Stimulated activated CD8-positive, alpha-beta memory T cell treated with anti-CD3 and anti-CD28 coated beads, Interleukin-12 subunit alpha, Interleukin-12 subunit beta, amount 100 ng/mL, for 4 hours (primary cell): Measurements from ENCODE around the gene NRF1.
"Not testable (repeated sequence)": the region's sequence is repeated elsewhere in the genome, so short reads cannot be mapped to it uniquely, and the experiment has no call there.

Source experiments
- DNase-seq: peaks from one replicate; pipeline ENCODE4 v3.0.0-alpha.2; 2020; ENCODE audit warnings: low read depth

The NRF1 gene

DNA sequence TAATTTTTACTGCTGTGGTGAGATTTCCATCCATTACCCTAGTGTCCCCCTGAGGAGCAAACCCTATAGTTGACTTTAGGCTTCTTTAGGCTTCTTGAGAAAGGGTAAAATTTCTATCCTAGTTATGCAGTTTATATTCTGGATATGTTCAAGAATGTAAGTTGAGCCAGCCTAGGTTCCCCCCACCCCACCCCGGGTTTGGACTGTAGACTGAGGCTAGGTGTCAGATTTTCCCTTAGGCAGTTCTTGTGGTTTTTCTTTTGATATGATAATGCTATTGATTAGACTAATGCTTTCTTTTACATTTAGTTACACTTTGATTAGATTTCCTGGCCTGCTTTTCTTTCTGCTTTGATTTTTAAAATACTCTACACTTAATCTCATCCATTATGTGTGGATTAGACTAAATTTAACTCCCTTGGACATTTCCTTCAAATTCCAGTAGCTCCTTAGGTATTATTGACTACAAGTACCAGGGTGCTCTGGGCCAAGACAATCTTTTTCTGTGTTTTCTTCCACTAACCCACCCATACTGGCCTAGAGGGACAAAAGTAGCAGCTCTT lies 37.7 kb downstream of the NRF1 start:
- DNase-seq = no peak

DNA sequence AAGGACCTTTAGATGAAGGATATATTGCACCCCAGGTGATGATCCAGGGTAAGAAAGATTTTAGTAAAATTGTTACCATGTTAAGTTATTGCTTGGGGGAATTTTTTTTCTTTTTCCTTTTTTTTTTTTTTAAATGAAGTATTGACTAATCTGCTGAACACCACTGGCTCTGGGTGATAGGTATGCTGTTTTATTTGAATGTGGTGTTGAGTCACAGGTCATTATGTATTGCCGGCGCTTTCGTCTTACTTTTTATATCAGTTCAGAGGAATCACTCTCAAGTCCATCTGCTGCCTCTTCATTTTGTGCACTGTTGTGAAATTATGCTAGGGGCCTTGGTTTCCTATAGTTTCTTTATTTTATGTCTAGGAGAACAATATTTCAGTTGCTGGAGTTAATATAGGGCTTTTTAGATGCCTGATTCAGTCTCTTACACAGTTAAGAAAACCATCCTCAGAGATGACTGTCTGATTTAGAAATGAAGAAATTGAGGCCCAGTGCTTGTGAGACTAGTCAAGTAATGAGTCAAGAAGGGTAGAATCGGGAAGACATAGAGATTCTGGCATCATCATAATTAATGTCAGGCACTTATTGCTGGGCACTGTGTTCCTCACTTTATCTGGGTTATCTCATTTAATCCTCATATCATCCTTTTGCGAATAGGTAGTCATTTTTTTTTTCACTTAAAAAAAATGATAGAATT lies 38.7 kb downstream of the NRF1 start:
- no peak for DNase-seq

DNA sequence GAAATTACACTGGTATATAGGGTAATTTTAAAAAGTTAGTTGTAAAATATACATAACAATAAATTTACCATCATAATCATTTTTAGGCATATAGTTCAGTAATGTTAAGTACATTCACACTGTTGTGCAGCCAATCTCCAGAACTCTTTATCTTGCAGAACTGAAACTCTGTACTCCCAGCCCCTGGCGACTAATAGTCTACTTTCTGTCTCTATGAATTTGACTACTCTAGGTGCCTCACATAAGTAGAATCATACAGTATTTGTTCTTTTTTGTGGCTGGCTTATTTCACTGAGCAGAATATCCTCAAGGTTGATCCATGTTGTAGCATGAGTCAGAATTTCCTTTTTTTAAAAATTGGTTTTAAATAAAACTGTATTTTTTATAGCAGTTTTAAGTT lies 41.4 kb downstream of the NRF1 start:
- DNase-seq = no peak

DNA sequence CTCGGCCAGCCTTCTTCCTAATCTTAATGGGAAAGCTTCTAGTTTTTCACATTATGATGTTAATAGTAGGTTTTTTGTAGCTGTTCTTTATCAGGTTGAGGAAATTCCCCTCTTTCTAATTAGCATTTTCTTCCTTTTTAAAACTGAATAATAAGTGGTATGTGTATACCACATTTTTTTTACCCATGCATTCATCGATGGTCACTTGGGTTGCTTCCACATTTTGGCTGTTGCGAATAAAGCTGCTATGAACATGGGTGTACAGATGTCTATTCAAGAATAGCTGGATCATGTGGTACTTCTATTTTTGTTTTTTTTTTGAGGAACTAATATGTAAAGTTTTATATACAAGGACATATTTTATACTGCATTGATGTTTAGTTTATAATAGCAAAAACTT lies 44.3 kb downstream of the NRF1 start:
- DNase-seq = no peak

DNA sequence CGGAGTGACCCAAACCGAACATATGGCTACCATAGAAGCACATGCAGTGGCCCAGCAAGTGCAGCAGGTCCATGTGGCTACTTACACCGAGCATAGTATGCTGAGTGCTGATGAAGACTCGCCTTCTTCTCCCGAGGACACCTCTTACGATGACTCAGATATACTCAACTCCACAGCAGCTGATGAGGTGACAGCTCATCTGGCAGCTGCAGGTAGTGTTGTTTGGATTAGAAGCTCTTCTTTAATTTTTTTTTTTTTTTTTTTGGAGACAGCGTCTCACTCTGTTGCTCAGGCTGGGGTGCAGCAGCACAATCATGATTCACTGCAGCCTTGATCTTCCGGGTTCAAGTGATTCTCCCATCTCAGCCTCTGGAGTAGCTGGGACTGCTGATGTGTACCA lies 45.8 kb downstream of the NRF1 start:
- no peak for DNase-seq

DNA sequence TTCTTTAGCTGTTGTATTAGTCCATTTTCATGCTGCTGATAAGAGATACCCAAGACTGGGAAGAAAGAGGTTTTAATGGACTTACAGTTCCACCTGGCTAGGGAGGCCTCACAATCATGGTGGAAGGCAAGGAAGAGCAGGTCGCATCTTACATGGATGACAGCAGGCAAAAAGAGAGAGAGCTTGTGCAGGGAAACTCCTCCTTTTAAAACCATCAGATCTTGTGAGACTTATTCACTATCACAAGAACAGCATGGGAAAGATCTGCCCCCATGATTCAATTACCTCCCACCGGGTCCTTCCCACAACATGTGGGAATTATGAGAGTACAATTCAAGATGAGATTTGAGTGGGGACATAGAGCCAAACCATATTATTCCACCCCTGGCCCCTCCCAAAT lies 48.4 kb downstream of the NRF1 start:
- DNase-seq = not testable (repeated sequence)

DNA sequence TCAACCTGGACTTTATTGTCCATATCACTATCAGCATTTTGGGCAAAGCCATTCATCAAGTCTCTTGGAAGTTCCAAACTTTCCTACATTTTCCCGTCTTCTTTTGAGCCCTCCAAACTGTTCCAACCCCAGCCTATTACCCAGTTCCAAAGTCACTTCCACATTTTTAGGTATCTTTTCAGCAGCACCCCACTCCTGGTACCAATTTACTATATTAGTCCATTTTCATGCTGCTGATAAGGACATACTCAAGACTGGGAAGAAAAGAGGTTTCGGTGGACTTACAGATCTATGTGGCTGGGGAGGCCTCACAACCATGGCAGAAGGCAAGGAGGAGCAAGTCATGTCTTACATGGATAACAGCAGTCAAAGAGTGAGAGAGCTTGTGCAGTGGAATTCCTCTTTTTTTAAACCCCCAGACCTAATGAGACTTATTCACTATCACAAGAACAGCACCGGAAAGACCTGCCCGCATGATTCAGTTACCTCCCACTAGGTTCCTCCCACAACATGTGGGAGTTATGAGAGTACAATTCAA lies 50.2 kb downstream of the NRF1 start:
- no peak for DNase-seq

DNA sequence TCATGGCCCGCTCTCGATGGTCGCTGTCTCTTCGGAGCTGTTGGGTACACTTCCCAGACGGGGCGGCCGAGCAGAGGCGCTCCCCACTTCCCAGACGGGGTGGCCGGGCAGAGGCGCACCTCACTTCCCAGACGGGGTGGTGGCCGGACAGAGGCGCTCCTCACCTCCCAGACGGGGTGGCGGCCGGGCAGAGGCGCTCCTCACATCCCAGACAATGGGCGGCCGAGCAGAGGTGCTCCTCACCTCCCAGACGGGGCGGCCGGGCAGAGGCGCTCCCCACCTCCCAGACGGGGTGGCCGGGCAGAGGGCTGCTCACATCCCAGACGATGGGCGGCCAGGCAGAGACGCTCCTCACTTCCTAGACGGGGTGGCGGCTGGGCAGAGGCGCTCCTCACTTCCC lies 51.7 kb downstream of the NRF1 start:
- DNase-seq = not testable (repeated sequence)

DNA sequence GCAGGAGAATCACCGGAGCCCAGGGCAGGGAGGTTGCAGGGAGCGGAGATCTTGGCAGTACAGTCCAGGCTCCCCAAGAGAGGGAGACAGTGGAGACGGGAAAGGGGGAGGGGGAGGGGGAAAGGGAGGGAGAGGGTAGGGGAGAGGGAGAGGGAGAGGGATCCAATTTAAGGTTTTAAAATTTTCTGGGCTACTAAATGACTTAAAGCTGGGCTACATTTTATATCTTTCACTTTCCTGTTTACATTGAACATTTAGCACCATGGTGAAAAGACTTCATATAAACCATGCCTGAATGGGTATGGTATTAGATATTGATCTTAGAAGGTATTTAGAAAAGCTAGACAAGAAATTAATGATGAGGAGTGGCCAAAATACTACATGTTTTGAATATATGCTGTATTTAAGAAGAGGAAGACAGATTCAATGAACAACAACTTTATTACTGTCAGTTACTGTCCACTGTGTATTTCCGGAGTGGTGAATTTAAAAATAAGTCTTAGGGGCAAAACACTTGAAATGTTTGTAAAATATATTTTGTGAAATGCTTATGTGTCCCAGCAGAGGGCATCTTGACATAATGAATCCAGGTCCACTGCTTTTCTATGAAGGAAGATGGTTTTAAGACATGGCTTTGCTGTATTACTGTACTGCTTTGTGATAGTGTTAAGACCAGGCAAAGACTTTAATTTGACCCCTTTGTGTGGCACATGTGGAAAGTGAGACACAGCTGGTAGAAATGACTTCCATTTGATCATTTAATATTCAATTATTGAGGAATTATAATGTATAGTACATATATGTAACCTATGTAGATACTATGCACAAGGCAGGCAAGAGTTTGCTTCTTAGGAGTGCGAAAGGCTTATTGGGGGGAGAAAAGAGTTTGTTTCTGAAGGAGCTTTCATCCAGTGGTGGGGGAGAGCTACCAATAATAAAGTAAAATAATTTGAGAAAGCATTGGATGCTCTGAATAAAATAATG lies 52.8 kb downstream of the NRF1 start:
- no peak for DNase-seq

DNA sequence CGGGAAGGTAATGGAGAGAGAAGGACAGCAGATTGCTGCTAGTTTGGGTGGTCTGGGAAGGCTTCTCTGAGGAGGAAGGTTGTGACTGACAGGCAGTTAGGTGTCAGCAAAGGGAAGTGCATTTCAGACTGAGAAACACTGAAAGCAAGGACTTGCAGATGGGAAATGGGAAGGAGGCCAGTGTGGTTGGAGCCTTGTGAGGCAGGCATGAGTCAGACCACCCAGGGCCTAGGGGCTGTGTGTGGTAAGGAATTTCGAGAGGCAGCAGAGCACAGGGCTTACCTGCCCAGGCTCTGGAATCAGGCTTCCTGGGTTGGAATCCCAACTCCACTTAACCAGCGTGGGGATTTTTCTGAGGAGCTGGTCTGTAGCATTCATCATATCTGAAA lies 53.5 kb downstream of the NRF1 start:
- no peak for DNase-seq

DNA sequence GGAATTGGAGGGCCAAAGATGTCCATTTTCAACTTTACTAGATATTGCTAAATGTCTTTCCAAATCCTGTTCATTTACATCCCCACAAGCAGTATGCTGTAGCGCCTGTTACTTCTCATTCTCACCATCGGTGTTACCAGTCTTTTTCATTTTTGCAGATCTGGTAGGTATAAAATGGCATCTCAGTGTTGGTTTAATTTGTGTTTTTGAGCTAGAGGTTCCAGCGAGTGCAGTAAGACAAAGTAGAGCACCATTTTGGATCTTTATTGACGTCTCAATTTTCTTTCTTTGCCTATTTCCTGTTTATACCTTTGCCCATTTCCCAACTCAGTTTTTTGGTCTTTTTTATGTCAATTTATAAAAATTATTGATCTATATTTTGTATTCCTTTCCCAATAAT lies 55.6 kb downstream of the NRF1 start:
- no peak for DNase-seq

DNA sequence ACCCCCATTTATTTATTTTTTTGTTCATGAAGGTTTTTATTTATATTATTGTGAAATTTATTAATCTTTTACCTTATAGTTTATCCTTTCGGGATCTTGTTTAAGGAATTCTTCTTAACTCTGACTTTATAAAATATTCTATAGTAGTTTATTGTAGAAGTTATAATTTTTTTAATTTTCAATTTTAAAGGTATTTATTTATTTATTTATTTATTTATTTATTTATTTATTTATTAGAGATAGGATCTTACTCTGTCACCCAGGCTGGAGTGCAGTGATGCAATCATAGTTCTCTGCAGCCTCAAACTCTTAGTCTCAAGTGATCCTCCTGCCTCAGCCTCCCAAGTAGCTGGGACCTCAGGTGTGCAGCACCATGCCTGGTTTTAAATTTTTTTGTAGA lies 56.0 kb downstream of the NRF1 start:
- DNase-seq = no peak

DNA sequence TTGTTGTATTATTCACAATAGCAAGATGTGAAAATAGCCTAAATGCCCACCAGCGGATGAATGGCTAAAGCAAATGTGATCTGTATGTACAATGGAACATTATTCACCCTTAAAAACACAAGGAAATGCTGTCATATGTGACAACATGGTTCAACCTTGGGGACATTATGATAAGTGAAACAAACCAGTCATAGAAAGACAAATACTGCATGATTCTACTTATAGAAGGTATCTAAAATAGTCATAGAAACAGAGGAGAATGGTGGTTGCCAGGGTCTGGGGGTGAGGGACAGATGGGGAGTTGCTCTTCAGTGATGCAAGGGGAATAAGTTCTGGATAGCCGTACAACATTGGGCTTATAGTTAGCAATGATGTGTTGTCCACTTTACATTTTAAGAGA lies 58.4 kb downstream of the NRF1 start:
- no peak for DNase-seq

DNA sequence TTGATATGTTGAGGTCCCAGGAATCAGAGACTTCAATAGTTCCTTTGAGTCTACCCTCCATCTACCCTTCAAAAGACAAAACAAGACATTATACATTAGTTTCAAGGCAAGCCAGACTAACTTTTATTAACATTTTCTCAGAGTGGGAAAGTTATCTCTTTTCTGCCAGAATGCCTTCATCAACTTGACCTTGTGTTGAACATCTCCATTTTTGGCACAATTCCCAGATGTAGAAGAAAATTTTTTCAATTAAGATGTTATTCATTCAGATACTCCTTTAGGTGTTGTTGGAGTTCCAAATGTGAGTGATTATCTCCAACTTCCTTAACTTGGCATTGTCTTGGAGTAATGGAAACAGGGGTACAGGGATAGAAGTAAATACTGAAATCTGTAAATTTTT lies 59.1 kb downstream of the NRF1 start:
- DNase-seq = no peak

DNA sequence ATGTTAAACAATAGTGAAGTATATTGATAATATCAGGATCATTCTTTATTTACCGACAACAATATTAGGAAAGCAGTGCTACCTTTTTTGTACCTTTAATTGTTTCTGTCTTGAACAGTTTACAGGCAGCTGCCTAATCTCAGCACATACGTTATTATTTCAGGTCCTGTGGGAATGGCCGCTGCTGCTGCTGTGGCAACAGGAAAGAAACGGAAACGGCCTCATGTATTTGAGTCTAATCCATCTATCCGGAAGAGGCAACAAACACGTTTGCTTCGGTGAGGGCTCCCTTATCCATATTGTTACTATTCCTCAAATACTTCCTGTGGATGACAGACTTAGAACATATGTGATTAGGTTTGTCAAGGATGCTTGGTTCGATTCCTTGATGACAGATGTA lies 59.7 kb downstream of the NRF1 start:
- no peak for DNase-seq

DNA sequence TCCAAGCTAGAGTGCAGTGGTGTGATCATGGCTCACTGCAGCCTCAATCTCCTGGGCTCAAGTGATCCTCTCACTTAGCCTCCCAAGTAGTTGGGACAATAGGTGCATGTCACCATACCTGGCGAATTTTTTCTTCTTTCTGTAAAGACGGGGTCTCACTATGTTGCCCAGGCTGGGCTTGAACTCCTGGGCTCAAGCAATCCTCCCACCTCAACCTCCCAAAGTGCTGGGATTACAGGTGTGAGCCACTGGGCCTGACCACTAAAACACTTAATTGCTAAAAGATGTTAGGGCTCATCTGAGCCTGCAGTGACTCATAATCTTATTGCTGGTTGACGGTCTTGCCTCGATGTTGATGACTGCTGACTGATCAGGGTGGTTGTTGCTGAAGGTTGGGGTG lies 63.0 kb downstream of the NRF1 start:
- not testable (repeated sequence) for DNase-seq

DNA sequence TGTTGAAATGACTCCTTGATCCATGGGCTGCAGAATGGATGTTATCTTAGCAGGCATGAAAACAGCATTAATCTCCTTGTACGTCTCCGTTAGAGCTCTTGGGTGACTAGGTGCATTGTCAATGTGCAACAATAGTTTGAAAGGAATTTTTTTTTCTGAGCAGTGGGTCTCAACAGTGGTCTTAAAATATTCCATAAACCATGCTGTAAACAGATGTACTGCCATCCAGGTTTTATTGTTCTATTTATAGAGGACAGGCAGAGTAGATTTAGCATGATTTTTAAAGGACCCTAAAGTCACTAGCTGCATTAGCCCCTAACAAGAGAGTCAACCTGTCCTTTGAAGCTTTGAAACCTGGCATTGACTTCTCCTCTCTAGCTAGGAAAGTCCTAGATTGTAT lies 64.0 kb downstream of the NRF1 start:
- no peak for DNase-seq

DNA sequence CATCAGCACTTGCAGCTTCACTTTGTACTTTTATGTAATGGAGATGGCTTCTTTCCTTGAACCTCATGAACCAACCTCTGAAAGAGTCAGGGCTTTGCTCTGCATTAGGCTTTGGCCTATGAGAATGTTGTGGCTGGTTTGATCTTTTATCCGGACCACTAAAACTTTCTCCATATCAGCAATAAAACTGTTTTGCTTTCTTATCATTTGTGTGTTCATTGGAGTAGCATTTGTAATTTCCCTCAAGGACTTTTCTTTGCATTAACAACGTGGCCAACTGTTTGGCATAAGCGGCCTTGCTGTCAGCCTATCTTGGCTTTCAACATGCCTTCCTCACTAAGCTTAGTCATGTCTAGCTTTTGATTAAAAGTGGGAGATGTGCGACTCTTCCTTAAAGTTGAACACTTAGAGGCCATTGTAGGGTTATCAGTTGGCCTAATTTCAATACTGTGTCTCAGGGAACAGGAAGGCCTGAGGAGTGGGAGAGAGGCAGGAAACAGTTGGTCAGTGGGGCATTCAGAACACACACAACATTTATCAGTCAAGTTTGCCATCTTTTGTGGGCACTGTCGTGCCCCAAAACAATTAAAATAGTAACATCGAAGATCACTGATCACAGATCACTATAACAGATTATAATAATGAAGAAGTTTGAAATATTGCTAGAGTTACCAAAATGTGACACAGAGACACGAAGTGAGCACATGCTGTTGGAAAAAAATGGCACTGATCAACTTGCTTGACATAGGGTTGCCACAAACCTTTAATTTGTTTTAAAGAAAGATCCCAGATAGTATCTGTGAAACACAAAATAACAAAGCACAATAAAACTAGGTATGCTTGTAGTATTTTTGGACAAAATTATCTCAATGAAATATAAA lies 64.7 kb downstream of the NRF1 start:
- DNase-seq = no peak

DNA sequence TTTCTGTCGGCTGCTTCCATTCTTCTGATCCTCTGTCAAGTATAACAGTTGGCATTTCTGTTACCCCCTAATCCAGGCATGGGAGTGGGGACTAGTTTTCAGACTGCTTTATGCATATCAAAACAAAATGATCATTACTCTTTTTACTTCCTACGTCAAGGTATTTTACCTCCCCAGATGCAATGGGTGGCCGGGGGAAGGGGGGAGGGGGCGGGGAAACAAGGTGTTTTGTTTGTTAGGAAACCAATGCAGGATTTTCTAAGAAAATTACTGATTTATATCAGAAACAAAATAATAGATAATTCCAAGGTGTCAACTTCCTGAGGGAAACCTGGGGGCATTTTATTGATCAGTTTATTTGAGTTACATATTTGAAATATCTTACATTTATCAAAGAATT lies 66.3 kb downstream of the NRF1 start:
- DNase-seq = no peak

DNA sequence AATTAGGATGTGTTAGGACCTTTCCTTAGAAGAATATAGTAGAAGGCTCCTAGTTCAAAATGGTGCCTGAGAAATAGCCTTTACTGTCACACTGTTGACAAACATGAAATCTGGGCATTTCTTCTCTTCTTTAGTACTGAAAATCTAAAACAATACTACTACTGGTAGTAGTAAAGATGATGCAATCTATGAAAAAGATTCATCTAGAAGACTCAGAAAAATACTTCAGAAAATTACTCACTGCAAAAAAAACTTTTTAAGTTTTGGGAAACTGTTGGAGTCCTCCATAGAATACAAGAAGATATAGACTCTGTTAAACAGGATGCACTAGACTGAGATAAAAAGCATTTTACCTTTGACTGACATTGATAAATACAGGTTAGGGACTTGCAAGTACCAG lies 67.1 kb downstream of the NRF1 start:
- no peak for DNase-seq

DNA sequence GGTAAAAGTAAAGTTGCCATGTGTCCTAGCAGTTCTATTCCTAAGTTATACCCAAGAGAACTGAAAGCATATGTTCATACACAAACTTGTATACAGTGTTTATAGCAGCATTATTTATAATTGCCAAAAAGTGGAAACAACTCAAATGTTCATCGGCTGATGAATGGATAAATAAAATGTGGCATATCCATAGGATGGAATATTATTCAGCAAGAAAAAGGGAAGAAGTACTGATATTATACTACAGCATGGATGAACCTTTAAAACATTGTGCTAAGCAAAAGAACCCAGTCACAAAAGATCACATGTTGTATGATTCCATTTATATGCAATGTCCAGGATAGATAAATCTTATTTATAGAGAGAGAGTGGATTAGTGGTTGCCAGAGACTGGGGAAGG lies 68.9 kb downstream of the NRF1 start:
- no peak for DNase-seq

DNA sequence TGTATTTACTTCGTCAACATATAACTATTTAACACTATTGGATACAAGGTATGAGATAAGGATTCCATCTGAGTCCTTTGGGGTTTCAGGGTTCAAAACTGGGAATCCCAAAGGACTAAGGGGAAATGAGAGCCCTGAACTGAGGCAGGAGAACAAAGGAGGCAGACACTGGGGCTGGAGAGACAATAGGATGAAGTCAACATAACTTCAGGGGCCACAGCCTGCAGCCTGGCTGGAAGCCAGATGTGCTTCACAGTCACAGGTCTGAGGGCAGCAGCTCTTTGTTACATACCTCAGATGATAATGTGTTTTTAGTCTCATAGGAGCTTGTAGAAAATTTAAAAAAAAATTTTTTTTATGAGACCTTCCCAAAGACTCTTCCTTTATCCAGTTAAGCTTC lies 73.3 kb downstream of the NRF1 start:
- no peak for DNase-seq
